Omental fat pad (tissue), 4 donors: ENCODE data around the gene GMDS. TPM values are rescaled to one million over a fixed set of nuclear protein-coding genes. Genes with fewer than 3 reads are reported as not detected.

ENCODE experiments used
- ATAC-seq: fragments of 150-250 bp; one replicate; pipeline ENCODE4 v1.9.1; 2016; ENCODE audit warnings: mild to moderate bottlenecking, moderate library complexity; ENCODE audit not compliant: low FRiP score
- DNase-seq: peaks from one replicate; pipeline ENCODE4 v3.0.0-alpha.2; 2019; ENCODE audit warnings: low spot score
- CTCF ChIP-seq, 3 donors: fragments of 450-650 bp; IDR thresholded peaks; one replicate each; pipeline ENCODE4 v1.5.1; 2016 to 2017; ENCODE audit warnings: antibody characterized with exemption in 3 of 3, mild to moderate bottlenecking in 3 of 3, moderate library complexity in 2 of 3
- total RNA-seq, 4 donors: library from RNA; depleted of rRNA; stranded (reverse); fragments of >200 nt; gene quantifications; one replicate each; pipeline ENCODE4 v1.1.0, GENCODE V29; 2016

The GMDS gene
- total RNA-seq, 4 donors from 2014 or later, result 5.6 to 20.6 (median 10.7) TPM

- TF ChIP-seq CTCF (IDR thresholded peaks at IDR 0.05), result no peak
- DNase-seq, result no peak
- ATAC-seq, result no peak
Observed at GRCh38 chr6:1796706-1797529, 448.5 kb downstream of the GMDS start.

DNA sequence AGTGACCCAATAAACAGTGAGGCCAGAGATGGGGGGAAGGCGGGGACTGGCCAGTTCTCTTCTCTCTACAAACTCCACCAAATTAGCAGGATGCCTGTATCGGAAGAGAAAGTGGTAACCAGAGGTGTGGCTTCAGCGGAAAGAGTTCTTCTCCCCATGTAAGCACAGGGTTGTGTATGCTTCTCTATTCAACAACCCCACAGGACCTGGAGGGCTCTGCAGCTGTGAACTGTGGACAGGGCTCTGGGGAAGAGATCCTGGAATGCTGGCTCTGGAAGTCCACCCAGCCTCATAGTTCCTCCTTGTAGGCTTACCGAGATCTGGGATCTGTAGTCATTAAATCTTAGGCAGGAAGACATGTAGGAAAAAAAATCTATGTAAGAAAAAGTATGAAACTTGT is 449.5 kb downstream of the GMDS start:
- no peak for ATAC-seq
- DNase-seq, result no peak
- TF ChIP-seq CTCF (IDR thresholded peaks at IDR 0.05), result no peak

DNA sequence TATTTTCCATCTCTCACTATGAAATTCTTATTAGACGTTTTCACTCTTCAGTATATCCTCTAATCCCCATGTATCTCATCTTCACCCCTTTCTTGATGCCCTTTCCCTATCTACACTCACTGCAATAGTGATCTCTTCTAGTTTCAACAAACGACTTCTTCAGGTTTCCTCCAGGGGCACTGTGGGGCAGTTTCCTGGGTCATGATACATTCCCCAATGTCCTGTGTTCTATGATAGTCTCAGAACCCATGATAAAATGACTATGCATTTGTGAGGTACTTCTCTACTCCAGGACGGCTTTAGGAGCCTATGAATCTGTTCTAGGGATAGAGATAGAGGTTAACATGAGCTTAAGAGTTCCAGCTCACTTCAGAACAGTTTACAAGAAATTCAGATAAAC is 452.4 kb downstream of the GMDS start:
- no peak for TF ChIP-seq CTCF (IDR thresholded peaks at IDR 0.05)
- no peak for ATAC-seq

GRCh38 chr6:1790684-1791083 is 454.7 kb downstream of the GMDS start:
- no peak for ATAC-seq
- no peak for TF ChIP-seq CTCF (IDR thresholded peaks at IDR 0.05)

More for the DNA sequence above, 452.4 kb downstream of the GMDS start:
- no peak for DNase-seq

DNA sequence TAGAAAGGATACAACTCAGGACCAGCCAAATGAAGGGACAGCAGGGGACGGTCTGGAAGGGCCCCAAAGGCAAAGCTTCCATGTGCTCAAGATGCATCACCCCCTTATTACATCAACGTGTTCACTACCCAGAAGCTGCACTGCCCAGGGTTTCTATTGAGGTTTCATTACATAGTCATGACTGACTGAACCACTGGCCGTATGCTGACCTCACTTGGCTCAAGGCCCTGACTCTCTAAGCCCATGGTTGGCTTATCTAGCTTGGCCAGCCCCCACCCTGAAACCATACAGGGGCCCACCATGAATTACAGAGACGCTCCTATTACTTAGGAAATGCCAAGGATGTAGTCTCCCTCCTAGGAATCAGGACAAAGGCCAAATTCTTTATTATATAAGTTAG is 456.3 kb downstream of the GMDS start:
- DNase-seq, result no peak
- ATAC-seq, result no peak

More at GRCh38 chr6:1790684-1791083, 454.7 kb downstream of the GMDS start:
- DNase-seq, result no peak

GRCh38 chr6:1787894-1788293 is 457.5 kb downstream of the GMDS start:
- no peak for ATAC-seq
- DNase-seq, result no peak
- TF ChIP-seq CTCF (IDR thresholded peaks at IDR 0.05), result no peak

More for the DNA sequence above, 456.3 kb downstream of the GMDS start:
- TF ChIP-seq CTCF (IDR thresholded peaks at IDR 0.05), result no peak
